OCI-M2 (cell line): Measurements from ENCODE around the gene SCG5.
"Not testable (repeated sequence)": the region's sequence is repeated elsewhere in the genome, so short reads cannot be mapped to it uniquely, and the experiment has no call there.

Experiments
- DNase-seq: peaks from one replicate; lab custom pipeline; 2025; ENCODE audit not compliant: unreplicated experiment; lab: John Stamatoyannopoulos, UW

SCG5 gene

GRCh38 chr15:32641517-32642059, at the start of gene SCG5:
Gene SCG5 (plus strand): TSS chr15:32641710. CDS start chr15:32643593, 1,883 bp downstream.
- no peak for DNase-seq

- not testable (repeated sequence) for DNase-seq
Measured at GRCh38 chr15:32593151-32593550, 48.4 kb upstream of the SCG5 start, which contains the start of gene GOLGA8N. Gene GOLGA8N (plus strand): TSS chr15:32593456.

- DNase-seq: not testable (repeated sequence)
Measured at GRCh38 chr15:32609518-32609917, 32.0 kb upstream of the SCG5 start.

- not testable (repeated sequence) for DNase-seq
Measured at GRCh38 chr15:32610719-32611118, 30.8 kb upstream of the SCG5 start.

GRCh38 chr15:32614712-32615050, 26.8 kb upstream of the SCG5 start:
- DNase-seq: not testable (repeated sequence)

GRCh38 chr15:32615051-32615870, 26.2 kb upstream of the SCG5 start, which contains the start of gene ARHGAP11A:
Gene ARHGAP11A (plus strand): TSS chr15:32615504. CDS start chr15:32616212, 708 bp downstream.
- not testable (repeated sequence) for DNase-seq

GRCh38 chr15:32615871-32616426, 25.6 kb upstream of the SCG5 start:
- DNase-seq: not testable (repeated sequence)

- no peak for DNase-seq
Measured at GRCh38 chr15:32636410-32636809, 5.1 kb upstream of the SCG5 start.

GRCh38 chr15:32636908-32637567, 4.5 kb upstream of the SCG5 start:
- DNase-seq: no peak

- DNase-seq: no peak
Measured at GRCh38 chr15:32637704-32638103, 3.8 kb upstream of the SCG5 start.

- DNase-seq: no peak
Measured at GRCh38 chr15:32642667-32643435, 1.3 kb downstream of the SCG5 start.

GRCh38 chr15:32643907-32644445, 2.5 kb downstream of the SCG5 start:
- DNase-seq: no peak

GRCh38 chr15:32646291-32646690, 4.8 kb downstream of the SCG5 start:
- DNase-seq: no peak

- DNase-seq: no peak
Measured at GRCh38 chr15:32649342-32649741, 7.8 kb downstream of the SCG5 start.

- no peak for DNase-seq
Measured at GRCh38 chr15:32651229-32651837, 9.8 kb downstream of the SCG5 start.

- no peak for DNase-seq
Measured at GRCh38 chr15:32652178-32652577, 10.7 kb downstream of the SCG5 start.

- DNase-seq: no peak
Measured at GRCh38 chr15:32656091-32656490, 14.6 kb downstream of the SCG5 start.

- no peak for DNase-seq
Measured at GRCh38 chr15:32656496-32656895, 15.0 kb downstream of the SCG5 start.

- no peak for DNase-seq
Measured at GRCh38 chr15:32657198-32657883, 15.8 kb downstream of the SCG5 start.

GRCh38 chr15:32657941-32658340, 16.4 kb downstream of the SCG5 start:
- DNase-seq: no peak
